Lower leg skin (tissue), 4 donors: Measurements from ENCODE around the gene ANKMY2. TPM values are rescaled to one million over a fixed set of nuclear protein-coding genes. Genes with fewer than 3 reads are reported as not detected.
"Not testable (repeated sequence)": the region's sequence is repeated elsewhere in the genome, so short reads cannot be mapped to it uniquely, and the experiment has no call there.

Experiments used
- DNase-seq, 2 donors: peaks; one replicate each; pipeline ENCODE4 v3.0.0-alpha.2; 2019; ENCODE audit warnings: low spot score in 2 of 2
- H3K4me3 ChIP-seq: fragments of 200-600 bp; sonication (generic); 2 replicates; pipeline ENCODE4 v1.5.1; 2017; ENCODE audit warnings: mild to moderate bottlenecking, low read depth; ENCODE audit not compliant: poor library complexity, severe bottlenecking
- POLR2A ChIP-seq, 2 donors: fragments of 450-650 bp; IDR thresholded peaks; one replicate each; pipeline ENCODE4 v1.6.1; 2016 to 2017; ENCODE audit warnings: antibody characterized with exemption in 2 of 2, mild to moderate bottlenecking in 1 of 2, moderate library complexity in 1 of 2
- WGBS, 2 donors: methylation state at CpG; one replicate each; pipeline ENCODE4 v1.1.5; 2018; 5-methylcytosine and 5-hydroxymethylcytosine counted together
- intact Hi-C: fragments of 100-400 bp; cut with DNase I; formaldehyde crosslinking; loops from one replicate; pipeline ENCODE4 v1.15.0; 2023; ENCODE audit warnings: low total_unique reads
- total RNA-seq, 4 donors: library from RNA; depleted of rRNA; stranded (reverse); fragments of >200 nt; gene quantifications; one replicate each; pipeline ENCODE4 v1.1.0, GENCODE V29; 2016
- TF ChIP-seq, protein P1 (sequence below), 3 donors: fragments of 450-650 bp; IDR thresholded peaks; one replicate each; pipeline ENCODE4 v1.5.1; 2016; ENCODE audit warnings: antibody characterized with exemption in 3 of 3, mild to moderate bottlenecking in 3 of 3, moderate library complexity in 2 of 3

Gene ANKMY2
- total RNA-seq, 4 donors from 2014 or later, result 5.5 to 14.5 (median 9.9) TPM

DNA sequence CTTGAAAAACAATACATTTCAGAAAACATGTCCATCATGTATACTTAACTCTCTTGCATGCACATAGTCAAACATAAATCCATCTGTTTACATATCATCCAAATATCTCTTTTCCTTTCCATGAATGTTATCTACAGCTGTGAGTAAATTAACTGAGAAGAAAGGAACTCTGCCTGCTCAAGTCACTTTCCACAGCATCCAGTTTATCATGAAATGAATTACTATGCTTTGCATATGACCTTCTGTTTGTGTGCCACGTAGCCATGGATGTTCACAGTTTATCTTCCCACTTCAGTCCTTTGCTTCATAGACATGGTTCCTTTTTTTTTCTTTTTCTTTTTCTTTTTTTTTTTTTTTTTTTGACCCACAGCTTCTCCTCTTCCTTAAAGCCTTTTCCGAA, 40.0 kb upstream of the ANKMY2 start:
- H3K4me3 ChIP-seq, result no peak overlapping the region
- DNase-seq, result no peak
- intact Hi-C loops, result no loop called here
- TF ChIP-seq, protein P1, sequence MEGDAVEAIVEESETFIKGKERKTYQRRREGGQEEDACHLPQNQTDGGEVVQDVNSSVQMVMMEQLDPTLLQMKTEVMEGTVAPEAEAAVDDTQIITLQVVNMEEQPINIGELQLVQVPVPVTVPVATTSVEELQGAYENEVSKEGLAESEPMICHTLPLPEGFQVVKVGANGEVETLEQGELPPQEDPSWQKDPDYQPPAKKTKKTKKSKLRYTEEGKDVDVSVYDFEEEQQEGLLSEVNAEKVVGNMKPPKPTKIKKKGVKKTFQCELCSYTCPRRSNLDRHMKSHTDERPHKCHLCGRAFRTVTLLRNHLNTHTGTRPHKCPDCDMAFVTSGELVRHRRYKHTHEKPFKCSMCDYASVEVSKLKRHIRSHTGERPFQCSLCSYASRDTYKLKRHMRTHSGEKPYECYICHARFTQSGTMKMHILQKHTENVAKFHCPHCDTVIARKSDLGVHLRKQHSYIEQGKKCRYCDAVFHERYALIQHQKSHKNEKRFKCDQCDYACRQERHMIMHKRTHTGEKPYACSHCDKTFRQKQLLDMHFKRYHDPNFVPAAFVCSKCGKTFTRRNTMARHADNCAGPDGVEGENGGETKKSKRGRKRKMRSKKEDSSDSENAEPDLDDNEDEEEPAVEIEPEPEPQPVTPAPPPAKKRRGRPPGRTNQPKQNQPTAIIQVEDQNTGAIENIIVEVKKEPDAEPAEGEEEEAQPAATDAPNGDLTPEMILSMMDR (IDR thresholded peaks at IDR 0.05), result no peak
- no peak for TF ChIP-seq POLR2A (IDR thresholded peaks at IDR 0.05)
- WGBS, 2 donors, result 94 to 98% methylated on average over 2 of the region's 2 CpGs

DNA sequence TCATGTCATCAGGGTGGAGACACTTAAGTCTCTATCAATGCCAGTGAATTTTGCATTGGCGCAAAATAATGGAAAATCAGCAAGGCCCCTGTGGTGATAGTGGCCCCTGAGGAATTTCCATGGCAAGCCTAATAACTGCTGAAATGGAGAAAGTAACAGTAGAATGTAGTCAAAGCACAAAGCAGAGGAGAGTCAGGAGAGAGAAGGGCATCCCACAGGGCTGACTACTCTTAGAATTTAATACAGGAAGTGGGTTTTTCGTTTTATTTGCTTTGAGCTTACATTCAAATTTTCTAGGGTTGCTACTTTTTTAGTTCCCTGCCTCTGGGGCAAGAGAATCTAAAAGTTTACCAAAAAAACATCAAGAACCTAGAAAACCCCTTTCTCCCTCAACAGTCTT, 39.4 kb upstream of the ANKMY2 start:
- TF ChIP-seq POLR2A (IDR thresholded peaks at IDR 0.05), result no peak
- TF ChIP-seq, protein P1 (IDR thresholded peaks at IDR 0.05), result no peak
- WGBS, 2 donors, result 68 to 70% methylated on average over 2 of the region's 2 CpGs
- intact Hi-C loops, result no loop called here
- no peak overlapping the region for H3K4me3 ChIP-seq
- no peak for DNase-seq

DNA sequence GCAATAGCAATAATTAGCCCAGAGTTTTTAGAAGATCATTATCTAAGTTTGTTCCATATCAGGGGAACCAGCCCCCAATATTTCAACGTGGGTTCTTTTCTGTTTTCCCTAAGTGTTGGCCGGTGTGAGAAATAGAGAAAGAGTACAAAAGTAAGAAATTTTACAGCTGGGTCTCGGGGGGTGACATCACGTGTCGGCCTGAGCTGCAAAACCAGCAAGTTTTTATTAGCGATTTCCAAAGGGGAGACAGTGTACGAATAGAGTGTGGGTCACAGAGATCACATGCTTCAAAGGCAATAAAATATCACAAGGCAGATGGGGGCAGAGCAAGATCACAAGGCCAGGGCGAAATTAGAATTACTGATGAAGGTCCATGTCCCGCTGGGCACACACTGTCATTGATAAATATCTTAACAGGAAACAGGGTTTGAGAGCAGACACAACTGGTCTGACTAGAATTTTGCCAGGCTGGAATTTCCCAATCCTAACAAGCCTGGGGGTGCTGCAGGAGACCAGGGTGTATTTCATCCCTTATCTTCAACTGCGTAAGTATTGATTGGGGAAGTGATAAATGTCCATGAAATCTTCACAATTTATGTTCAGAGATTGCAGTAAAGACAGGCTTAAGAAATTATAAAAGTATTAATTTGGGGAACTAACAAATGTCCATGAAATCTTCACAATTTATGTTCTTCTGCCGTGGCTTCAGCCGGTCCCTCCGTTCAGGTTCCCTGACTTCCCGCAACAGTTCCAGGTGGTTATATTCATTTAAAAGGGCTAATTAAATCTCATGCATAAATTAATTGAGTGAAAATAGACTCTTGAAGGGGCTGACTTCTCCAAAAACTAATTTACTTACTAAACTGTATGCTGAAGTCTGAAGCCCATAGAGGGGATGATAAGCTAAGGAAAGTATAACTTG, 33.4 kb upstream of the ANKMY2 start:
- H3K4me3 ChIP-seq, DNase-seq, intact Hi-C loops: not testable (repeated sequence)
- 82 to 85% methylated on average over 14 of the region's 14 CpGs for WGBS, 2 donors

DNA sequence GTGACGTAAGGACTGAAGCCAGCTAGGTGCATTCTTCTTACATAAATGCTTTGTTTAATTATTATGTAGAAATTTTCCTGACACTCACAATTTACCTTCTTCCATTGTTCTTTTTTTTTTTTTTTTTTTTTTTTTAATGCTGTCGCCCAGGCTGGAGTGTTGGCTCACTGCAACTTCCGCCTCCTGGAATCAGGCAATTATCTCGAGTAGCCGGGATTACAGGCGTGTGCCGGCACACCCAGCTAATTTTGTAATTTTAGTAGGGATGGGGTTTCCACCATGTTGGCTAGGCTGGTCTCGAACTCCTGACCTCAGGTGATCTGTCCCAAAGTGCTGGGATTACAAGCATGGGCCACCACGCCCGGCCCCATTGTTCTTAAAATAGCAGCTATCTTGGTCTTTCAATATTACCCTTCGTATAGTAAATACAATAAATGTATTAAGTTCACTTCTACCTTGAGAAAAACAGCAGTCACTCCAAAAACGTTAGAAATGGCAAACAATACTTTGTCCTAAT, 32.5 kb upstream of the ANKMY2 start:
- no peak for TF ChIP-seq POLR2A (IDR thresholded peaks at IDR 0.05)
- TF ChIP-seq, protein P1 (IDR thresholded peaks at IDR 0.05), result no peak
- intact Hi-C loops, result no loop called here
- H3K4me3 ChIP-seq, result no peak overlapping the region
- no peak for DNase-seq
- WGBS, 2 donors, result 80 to 85% methylated on average over 12 of the region's 12 CpGs

DNA sequence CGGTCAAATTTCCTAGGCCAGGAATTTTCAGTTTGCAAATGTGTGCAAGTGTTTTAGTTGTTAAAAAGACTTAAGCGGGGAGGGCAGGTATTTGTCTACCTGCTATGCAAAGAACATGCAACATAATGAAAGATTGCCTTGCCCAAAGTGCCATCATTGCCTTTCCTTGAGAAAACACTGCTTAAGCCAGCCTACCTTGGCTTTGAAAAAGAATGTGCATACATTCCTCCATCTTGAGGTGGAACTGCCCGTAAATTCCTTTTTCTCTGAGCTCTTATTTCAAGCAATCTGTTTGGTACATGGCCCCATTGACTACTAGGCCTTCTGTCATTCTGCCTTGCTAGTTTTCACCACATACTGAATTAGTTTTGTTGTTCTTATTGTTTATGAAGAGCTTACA, 29.7 kb upstream of the ANKMY2 start:
- 90 to 94% methylated on average over 3 of the region's 3 CpGs for WGBS, 2 donors
- intact Hi-C loops, result no loop called here
- no peak overlapping the region for H3K4me3 ChIP-seq
- TF ChIP-seq, protein P1 (IDR thresholded peaks at IDR 0.05), result no peak
- no peak for TF ChIP-seq POLR2A (IDR thresholded peaks at IDR 0.05)
- no peak for DNase-seq

DNA sequence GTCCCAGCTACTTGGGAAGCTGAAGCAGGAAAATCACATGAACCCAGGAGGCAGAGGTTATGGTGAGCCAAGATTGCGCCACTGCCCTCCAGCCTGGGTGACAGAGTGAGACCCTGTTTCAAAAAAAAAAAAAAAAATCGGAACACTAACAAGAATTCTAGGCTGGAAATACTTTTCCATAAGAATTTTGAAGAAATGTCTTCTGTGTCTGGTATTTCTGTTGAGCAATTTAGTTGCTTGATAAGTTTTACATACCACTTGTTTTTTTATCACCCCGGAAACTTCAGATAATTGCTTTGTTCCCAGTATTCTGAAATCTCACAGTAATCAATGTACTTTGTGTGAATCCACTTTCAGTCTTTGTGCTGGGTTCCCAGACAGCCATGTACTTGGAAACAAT, 26.3 kb upstream of the ANKMY2 start:
- DNase-seq, result no peak
- intact Hi-C loops, result no loop called here
- TF ChIP-seq, protein P1 (IDR thresholded peaks at IDR 0.05), result no peak
- no peak for TF ChIP-seq POLR2A (IDR thresholded peaks at IDR 0.05)
- 96 to 97% methylated on average over 3 of the region's 3 CpGs for WGBS, 2 donors
- no peak overlapping the region for H3K4me3 ChIP-seq
